ENCODE data around the gene ATP2C1. TPM values are rescaled to one million over a fixed set of nuclear protein-coding genes. Genes with fewer than 3 reads are reported as not detected.

Gene ATP2C1
- total and polyA plus RNA-seq, 2 donors (not counting 1 experiment from before 2014, with no cell fraction given): 111 to 196 TPM

DNA sequence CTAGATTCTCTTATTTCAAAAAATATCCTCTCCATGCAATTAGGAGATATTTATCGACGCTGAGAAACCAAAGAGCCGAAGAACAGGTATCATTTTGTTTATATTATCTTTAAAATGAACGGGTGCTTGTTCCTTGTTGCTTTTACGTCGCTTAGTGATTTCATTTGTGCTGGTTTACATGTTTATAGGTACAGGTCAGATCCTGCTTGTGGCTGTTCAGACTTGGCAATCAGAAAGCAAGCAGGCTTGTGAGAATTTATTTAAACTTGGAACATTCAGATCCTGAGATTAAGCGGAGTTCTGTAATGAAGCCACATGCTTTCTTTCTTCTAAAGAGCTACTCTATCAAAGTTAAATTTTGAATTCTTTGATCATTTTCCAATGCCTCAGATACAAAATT lies 43.0 kb upstream of the ATP2C1 start:
- H3K9me3 ChIP-seq (ENCODE audit: control insufficient read depth, insufficient read depth, low read depth, low read length): no peaks in the 10 kb centered on the region
- DNase-seq (ENCODE audit: low read depth in 2 of 2): peak in 1 of 2 donors; percentile 6
- no peak overlapping the region for H3K27ac ChIP-seq (ENCODE audit: insufficient read depth, low read length)
- no peaks in the 10 kb centered on the region for H3K4me1 ChIP-seq (ENCODE audit: control insufficient read depth, extremely low read depth, insufficient read depth, low read length)
- H4K20me1 ChIP-seq (ENCODE audit: control insufficient read depth, extremely low read depth, insufficient read depth, low read length): no peaks in the 10 kb centered on the region
- no peak for TF ChIP-seq EZH2 (IDR thresholded peaks at IDR 0.05; ENCODE audit: low read length, missing control alignments)
- TF ChIP-seq, protein P1, sequence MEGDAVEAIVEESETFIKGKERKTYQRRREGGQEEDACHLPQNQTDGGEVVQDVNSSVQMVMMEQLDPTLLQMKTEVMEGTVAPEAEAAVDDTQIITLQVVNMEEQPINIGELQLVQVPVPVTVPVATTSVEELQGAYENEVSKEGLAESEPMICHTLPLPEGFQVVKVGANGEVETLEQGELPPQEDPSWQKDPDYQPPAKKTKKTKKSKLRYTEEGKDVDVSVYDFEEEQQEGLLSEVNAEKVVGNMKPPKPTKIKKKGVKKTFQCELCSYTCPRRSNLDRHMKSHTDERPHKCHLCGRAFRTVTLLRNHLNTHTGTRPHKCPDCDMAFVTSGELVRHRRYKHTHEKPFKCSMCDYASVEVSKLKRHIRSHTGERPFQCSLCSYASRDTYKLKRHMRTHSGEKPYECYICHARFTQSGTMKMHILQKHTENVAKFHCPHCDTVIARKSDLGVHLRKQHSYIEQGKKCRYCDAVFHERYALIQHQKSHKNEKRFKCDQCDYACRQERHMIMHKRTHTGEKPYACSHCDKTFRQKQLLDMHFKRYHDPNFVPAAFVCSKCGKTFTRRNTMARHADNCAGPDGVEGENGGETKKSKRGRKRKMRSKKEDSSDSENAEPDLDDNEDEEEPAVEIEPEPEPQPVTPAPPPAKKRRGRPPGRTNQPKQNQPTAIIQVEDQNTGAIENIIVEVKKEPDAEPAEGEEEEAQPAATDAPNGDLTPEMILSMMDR (conservative IDR thresholded peaks at IDR 0.05 in 1 of 2, IDR thresholded peaks at IDR 0.05 in 1 of 2; ENCODE audit: low read depth in 1 of 2, low read length in 2 of 2): no peak
- H3K27me3 ChIP-seq (ENCODE audit: control insufficient read depth, insufficient read depth, low read length): no peaks in the 10 kb centered on the region
- no peak overlapping the region for H3K4me3 ChIP-seq (replicated peaks in 1 of 4; ENCODE audit: control extremely low read depth in 1 of 4, insufficient read depth in 1 of 4, low read depth in 3 of 4, low read length in 4 of 4)
- H3K79me2 ChIP-seq (ENCODE audit: control insufficient read depth, insufficient read depth, low read length): no peaks in the 10 kb centered on the region
- H2AFZ ChIP-seq (ENCODE audit: low read length): no peak overlapping the region
- no peak overlapping the region for H3K4me2 ChIP-seq (ENCODE audit: extremely low read depth, insufficient read depth, low read length)
- H3K36me3 ChIP-seq (ENCODE audit: control insufficient read depth, insufficient read depth, low read length): no peaks in the 10 kb centered on the region
- H3K9ac ChIP-seq (ENCODE audit: insufficient read depth, low read length): no peak overlapping the region

DNA sequence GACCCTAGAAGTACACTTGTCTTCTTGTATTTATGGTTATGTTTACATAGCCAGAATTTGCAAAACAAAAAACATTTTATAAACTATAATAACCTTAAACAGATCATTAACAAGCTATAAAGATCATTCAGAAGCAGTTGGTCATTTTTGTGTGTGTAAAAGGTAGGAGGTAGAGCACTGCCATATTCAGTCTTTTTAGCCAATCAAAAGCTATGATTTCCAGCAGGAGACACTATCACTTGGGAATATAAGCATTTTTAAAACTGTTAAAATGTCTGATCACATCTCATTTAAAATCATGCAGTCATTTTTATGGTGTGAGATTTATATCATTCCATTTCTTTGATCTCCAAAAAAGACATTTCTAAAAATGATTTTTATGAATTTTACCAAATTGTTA lies 42.6 kb upstream of the ATP2C1 start:
- no peaks in the 10 kb centered on the region for H3K79me2 ChIP-seq (ENCODE audit: control insufficient read depth, insufficient read depth, low read length)
- H2AFZ ChIP-seq (ENCODE audit: low read length): no peak overlapping the region
- no peaks in the 10 kb centered on the region for H3K4me1 ChIP-seq (ENCODE audit: control insufficient read depth, extremely low read depth, insufficient read depth, low read length)
- no peak for TF ChIP-seq EZH2 (IDR thresholded peaks at IDR 0.05; ENCODE audit: low read length, missing control alignments)
- TF ChIP-seq, protein P1 (conservative IDR thresholded peaks at IDR 0.05 in 1 of 2, IDR thresholded peaks at IDR 0.05 in 1 of 2; ENCODE audit: low read depth in 1 of 2, low read length in 2 of 2): no peak
- no peak overlapping the region for H3K27ac ChIP-seq (ENCODE audit: insufficient read depth, low read length)
- no peak overlapping the region for H3K4me2 ChIP-seq (ENCODE audit: extremely low read depth, insufficient read depth, low read length)
- H3K36me3 ChIP-seq (ENCODE audit: control insufficient read depth, insufficient read depth, low read length): no peaks in the 10 kb centered on the region
- H3K9ac ChIP-seq (ENCODE audit: insufficient read depth, low read length): no peak overlapping the region
- no peaks in the 10 kb centered on the region for H4K20me1 ChIP-seq (ENCODE audit: control insufficient read depth, extremely low read depth, insufficient read depth, low read length)
- DNase-seq (ENCODE audit: low read depth in 2 of 2): no peak
- no peaks in the 10 kb centered on the region for H3K9me3 ChIP-seq (ENCODE audit: control insufficient read depth, insufficient read depth, low read depth, low read length)
- H3K4me3 ChIP-seq (replicated peaks in 1 of 4; ENCODE audit: control extremely low read depth in 1 of 4, insufficient read depth in 1 of 4, low read depth in 3 of 4, low read length in 4 of 4): no peak overlapping the region
- no peaks in the 10 kb centered on the region for H3K27me3 ChIP-seq (ENCODE audit: control insufficient read depth, insufficient read depth, low read length)

DNA sequence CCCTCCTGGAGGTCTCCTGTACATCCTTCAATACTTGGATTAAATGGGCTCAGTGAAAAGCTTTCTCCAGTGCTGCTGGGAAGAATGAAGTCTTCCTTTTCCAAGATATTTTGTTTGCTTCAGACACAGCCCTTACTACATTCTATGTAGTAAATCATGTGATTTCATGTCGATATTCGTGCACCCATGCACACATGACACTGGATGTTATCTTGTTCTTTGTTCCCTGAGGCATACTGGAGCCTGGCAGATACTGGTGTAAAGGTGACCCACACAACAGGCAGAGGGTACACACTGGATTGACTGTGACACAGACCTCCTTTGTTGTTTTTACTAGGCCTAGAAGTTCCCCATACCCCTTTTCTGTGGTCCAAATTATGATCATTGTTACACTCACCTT lies 40.3 kb upstream of the ATP2C1 start:
- H2AFZ ChIP-seq (ENCODE audit: low read length): no peak overlapping the region
- H4K20me1 ChIP-seq (ENCODE audit: control insufficient read depth, extremely low read depth, insufficient read depth, low read length): no peaks in the 10 kb centered on the region
- no peaks in the 10 kb centered on the region for H3K4me1 ChIP-seq (ENCODE audit: control insufficient read depth, extremely low read depth, insufficient read depth, low read length)
- no peaks in the 10 kb centered on the region for H3K36me3 ChIP-seq (ENCODE audit: control insufficient read depth, insufficient read depth, low read length)
- TF ChIP-seq EZH2 (IDR thresholded peaks at IDR 0.05; ENCODE audit: low read length, missing control alignments): no peak
- TF ChIP-seq, protein P1 (conservative IDR thresholded peaks at IDR 0.05 in 1 of 2, IDR thresholded peaks at IDR 0.05 in 1 of 2; ENCODE audit: low read depth in 1 of 2, low read length in 2 of 2): no peak
- no peak overlapping the region for H3K4me2 ChIP-seq (ENCODE audit: extremely low read depth, insufficient read depth, low read length)
- H3K9me3 ChIP-seq (ENCODE audit: control insufficient read depth, insufficient read depth, low read depth, low read length): no peaks in the 10 kb centered on the region
- DNase-seq (ENCODE audit: low read depth in 2 of 2): no peak
- no peaks in the 10 kb centered on the region for H3K79me2 ChIP-seq (ENCODE audit: control insufficient read depth, insufficient read depth, low read length)
- H3K27ac ChIP-seq (ENCODE audit: insufficient read depth, low read length): no peak overlapping the region
- no peaks in the 10 kb centered on the region for H3K27me3 ChIP-seq (ENCODE audit: control insufficient read depth, insufficient read depth, low read length)
- H3K4me3 ChIP-seq (replicated peaks in 1 of 4; ENCODE audit: control extremely low read depth in 1 of 4, insufficient read depth in 1 of 4, low read depth in 3 of 4, low read length in 4 of 4): no peak overlapping the region
- H3K9ac ChIP-seq (ENCODE audit: insufficient read depth, low read length): no peak overlapping the region
